Measurements from ENCODE around the gene LRRC26.

The LRRC26 gene

DNA sequence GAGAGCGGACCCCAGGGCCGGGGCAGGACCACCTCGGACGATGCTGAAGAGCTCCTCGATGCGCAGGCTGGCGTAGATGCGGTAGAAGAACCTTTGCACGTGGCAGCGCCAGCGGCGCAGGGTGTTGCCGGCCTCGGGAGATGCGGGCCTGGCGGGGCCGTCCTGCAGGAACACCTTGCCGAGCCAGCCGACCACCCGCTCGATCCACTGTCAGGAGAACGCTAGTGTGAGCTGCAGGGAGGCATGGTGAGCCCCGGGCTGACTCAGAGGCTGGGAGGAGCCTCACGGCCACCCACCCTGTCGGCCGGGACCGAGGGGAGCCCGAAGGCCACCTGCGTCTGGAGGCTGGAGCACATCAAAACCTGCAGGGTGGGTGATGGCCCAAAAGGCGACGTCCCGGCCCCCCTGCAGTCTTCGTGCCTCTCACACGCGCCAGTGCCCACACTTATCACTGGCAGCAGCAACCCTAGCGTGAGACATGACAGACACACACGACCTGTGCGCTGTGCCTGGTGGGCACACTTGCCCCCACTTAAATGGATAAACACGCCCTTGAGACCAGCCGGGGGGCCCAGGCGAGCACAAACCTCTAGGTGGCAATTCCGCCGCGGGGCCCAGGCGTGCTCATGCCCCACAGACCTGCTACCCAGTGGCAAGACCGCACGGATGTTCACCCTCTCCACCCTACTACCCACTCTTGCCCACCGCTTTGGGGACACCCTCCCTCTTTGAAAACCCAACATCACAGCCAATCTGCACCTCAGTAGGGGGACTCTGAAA is 15.2 kb upstream of the LRRC26 start:
- in situ Hi-C loops (cut with MboI; ENCODE audit: low sequenced_read_pairs) = no loop called here

DNA sequence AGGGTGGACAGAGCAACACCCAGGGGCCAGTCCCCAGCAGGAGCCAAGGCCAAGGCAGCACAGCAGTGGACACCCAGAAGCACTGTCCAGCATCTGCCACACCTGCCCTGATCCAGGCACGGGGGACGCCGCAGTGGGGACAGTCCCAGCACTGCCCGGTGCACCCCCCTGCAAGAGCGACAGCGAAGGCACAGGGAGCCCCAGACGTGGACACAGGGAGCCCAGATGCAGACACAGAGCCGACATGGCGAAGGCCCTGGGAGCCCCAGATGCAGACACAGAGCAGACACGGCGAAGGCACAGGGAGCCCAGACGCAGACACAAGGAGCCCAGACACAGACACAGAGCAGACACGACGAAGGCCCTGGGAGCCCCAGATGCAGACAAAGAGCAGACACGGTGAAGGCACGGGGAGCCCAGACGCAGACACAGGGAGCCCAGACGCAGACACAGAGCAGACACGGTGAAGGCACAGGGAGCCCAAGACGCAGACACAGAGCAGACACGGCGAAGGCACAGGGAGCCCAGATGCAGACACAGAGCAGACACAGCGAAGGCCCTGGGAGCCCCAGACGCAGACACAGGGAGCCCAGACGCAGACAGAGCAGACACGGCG is 14.2 kb upstream of the LRRC26 start:
- in situ Hi-C loops (cut with MboI; ENCODE audit: low sequenced_read_pairs) = no loop called here

DNA sequence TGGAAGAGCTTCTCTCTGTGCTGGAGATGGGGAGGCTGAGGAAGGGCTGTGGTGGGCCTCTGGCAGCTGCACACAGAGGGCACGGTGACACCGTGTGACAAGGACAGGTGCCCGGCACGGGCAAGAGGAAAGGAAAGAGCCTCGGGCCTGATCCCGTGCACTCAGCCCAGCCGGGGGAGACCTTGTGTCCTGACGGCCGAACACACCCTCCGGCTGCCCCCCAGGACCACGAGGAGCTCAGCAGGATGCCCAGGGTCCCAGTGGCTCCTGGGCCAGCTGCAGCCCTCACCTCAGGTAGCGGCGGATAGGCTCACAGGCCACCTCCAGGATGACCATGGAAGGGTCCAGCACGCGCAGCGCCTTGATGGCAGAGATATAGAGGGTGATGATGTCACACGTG is 13.0 kb upstream of the LRRC26 start:
- in situ Hi-C loops (cut with MboI; ENCODE audit: low sequenced_read_pairs) = no loop called here

DNA sequence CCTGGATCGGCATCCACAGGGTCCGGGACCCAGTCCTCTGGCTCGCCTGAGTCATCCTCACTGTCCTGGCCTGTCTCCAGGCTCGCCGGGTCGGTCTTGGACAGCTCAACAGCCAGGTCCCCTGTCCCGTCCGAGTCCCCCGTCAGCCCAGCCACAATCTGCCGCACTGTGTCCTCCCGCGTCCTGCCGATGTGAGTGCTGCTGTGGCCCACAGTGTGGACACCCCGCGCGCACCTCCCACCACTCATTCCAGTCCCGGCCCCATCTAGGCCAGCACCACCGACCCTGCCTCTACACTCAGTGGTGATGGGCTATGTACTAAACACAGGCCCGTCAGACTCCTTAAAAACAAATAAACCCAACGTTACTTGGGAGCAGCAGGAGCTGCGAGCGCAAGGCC is 11.8 kb upstream of the LRRC26 start:
- in situ Hi-C loops (cut with MboI; ENCODE audit: low sequenced_read_pairs) = no loop called here

DNA sequence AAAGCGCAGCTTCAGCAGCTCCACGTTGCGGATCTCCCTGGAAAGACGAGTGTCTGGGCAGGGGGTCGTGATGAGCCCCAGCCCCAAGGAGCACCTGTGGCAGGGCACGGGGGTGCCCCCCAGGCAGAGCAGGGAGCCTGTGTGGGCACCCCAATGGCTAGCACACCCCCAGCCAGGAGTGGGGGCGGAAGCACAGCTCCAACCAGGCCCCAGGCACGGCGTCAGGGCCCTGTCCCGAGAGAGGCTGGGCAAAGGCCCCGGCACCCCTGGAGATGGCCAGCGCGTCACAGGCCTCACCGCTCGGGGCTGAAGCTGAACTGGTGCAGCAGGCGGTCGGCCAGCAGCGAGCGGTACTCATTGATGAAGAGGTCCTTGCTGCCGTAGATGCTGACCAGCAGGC is 10.6 kb upstream of the LRRC26 start:
- in situ Hi-C loops (cut with MboI; ENCODE audit: low sequenced_read_pairs) = no loop called here

DNA sequence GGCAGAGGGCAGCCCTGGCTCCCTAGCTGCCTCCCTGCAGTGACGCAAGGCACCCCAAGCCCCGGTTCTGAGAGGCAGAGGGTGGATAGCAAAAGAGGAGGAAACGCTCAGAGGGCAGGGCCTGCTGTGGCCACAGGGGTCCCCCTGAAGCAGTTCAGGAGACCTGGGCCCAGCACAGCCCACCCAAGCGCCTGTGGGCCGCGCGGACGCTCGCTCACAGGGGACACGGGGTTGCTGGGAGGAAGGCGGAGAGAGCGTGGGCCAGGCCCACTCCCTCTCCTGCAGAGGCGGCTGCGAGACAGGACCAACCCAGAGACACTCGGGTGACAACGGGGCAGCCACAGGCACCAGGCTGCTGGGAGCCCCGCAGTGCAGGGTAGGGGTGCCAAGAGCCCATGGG is 9.9 kb upstream of the LRRC26 start:
- in situ Hi-C loops (cut with MboI; ENCODE audit: low sequenced_read_pairs) = no loop called here

DNA sequence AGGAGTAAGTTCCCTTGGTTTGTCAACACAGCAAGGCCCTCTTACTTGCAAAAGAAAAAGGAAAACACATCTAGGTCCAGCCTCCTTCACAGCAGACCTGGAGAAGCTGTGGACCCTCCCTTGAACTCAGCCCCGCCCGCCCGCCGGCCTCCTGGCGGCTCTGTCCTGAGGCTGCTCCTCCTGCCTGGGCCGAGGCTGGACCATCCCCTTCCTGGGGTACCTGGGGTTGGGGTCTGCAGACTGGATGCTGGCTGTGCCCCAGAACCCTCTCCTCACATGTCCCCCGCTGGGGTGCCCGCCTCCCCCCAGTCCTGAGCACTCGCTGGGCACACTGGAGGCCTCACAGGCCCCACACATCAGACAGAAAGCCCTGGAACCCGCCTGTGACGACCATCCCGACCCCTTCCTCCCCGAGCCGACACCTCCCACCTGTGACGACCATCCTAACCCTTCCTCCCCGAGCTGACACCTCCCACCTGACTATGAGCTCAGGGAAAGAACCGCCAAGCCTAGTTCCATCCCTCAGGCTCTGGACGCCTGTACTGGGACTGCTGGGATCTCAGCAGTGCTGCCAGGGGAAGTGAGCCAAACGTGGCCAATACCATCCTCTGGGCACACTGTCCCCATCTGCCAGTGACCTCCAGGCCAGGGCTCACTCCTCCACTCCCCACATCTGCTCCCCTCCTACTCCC is 9.2 kb upstream of the LRRC26 start:
- in situ Hi-C loops (cut with MboI; ENCODE audit: low sequenced_read_pairs) = no loop called here

DNA sequence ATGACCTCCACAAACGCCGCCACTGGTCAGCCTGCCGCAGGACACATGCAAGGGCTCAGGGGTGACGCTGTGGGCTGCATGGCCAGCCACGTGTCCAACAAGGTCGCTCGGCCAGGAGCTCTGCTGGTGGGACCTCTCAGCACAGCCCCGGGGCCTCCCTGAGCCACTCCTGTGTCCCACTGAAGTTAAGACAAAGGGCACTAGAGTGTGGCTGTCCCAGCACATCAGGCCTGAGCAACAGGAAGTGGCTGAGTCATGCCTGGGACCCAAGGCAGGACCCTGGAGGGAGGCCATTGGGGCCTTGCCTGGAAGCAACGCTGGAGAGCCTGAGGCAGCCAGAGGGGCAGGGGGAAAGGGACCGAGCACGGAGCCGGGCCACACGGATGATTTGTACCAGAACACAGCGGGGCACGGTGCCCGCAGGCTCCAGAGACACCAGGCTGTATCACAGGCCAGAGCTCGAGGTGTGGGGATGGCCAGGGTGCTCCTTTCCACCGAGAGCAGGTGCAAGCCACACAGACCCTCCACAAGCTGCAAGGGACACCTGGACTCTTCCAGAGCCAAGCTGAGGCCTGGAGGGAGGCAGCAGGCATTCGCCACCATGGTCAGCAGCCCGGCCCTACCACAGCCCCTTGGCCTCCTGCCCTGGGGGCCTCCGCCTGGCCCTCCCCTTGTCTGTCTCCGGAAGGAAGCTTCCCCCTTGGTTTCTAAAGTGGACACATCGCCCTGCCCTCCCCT is 8.5 kb upstream of the LRRC26 start:
- in situ Hi-C loops (cut with MboI; ENCODE audit: low sequenced_read_pairs) = no loop called here

DNA sequence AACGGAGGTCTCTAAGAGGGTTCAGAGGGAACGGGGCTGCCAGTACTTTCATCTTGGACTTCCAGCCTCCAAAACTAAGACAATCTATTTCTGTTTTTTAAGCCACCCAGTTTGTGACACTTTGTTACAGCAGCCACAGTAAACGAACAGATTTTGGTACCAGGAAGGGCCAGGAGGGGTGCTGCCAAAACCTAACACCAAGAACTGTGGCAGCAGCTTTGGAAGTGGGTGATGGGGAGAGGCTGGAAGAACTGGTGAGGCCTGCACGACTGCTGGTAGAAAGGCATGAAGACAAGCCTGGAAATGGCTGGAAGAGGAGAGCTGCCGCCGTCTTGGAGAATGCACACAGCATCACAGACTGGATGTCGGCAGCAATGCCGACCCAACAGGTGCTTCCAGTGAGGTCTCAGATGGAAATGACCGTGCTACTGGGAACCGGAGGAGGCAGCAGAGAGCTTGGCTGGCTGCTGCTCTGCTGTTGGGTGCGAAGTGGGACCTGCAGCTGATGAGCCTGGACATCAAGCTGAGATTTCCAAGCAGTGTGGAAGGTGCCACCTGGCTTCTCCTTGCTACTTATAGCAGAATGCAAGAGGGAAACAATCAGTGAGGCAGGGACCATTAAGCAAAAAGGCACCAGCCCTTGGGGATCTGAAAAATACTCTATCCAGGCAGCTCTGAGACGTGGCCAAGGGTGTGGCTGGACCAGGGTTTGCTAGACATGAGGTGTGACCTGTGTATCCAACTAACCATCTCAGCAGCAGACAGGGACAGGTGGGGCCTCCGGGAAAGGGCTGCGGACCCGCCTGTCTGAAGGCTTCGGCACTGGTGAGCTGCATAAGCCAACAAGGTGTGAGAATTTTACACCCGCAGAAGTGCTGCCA is 6.7 kb upstream of the LRRC26 start:
- in situ Hi-C loops (cut with MboI; ENCODE audit: low sequenced_read_pairs) = no loop called here

DNA sequence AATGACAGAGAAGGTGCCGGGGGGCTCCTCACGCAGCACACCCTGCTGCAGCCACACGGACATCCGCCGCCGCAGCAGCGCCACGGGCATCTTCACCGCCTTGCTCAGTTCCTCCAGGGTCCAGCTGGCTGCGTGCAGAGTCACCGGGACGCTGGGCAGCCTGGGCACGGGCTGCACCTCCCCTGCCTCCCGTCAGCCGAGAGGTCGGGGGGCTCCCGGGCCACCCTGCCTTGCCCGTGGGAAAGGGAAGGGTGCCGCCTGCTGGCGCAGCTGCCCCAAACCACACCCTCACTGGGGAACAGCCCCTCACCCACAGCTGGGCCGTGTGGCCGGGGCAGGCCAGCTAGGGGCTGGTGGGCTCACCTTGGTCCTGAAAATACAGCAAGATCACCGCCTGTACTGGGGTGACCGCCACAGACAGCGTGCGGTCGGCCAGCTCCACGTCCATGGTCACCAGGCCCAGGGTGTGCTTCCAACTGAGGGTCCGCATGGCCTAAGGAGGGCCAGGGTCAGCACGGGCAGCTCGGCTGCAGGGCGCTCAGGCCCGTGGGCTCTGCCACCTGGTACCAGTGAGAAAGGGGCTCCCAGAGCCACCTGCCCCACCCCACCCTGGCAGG is 5.6 kb upstream of the LRRC26 start:
- in situ Hi-C loops (cut with MboI; ENCODE audit: low sequenced_read_pairs) = no loop called here

DNA sequence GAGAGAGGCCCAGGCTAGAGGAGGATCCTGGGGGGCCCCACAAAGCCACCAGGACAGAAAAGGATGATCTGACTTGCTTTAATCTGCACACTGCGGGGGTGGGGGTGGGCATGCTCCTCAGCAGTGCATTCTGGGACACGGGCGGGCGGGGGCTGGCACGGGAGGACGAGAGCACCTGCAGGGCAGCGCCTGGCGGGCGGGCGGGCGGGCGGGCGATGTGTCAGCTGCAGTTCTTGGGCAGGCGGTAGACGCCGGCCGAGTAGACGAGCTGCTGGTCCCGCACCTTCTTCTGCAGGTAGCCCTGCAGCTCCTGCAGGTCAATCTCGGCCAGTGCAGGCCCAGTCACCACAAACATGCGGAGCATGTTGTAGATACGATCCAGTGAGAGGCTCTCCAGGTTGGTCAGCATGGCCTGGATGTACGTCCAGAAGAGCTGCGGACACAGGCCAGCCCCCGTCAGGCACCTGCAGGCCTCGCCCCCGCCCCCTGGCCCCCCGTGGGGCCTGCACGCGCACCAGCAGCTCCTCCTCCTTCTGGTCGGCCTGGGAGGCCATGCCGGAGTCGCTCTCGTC is 5.0 kb upstream of the LRRC26 start:
- in situ Hi-C loops (cut with MboI; ENCODE audit: low sequenced_read_pairs) = no loop called here

DNA sequence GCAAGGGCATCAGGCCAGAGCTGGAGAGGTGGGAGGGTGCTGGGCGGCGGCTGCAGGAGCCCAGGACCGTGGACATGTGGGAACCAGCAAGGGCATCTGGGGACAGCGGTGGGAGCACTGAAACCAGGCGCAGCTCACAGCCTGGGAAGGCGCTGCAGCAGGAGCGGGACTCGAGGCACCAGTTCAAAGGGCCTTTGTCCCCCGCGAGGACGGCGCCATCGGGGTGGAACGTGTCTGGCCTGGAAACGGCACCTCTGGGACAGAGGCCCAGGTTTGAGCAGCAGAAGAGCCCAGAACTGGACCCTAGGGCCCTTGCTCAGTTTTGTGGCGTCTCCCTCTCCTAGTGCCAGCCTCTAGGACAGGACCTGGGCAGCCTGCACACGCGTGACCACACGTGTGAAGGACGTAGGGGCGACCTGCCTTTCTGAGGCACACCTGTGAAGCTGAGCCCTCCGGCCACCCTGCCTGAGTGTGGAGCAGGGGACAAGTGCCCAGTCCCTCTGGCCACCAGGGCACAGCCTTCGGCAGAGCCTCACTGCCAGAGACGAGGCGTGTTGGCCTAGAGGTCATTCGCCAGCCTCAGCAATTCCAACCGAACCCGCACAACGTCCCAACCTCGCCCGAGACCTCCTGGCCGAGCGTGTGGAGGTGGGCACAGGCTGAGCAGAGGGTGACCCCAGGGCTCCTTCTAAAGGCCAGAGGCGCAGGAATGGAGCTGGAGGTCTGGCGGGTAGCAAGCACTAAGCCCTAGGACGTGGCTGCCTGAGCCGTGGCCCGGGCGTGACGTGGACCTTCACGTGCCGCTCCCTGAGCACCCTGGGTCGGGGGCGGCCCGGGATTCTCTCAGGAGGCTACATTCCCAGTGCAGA is 4.2 kb upstream of the LRRC26 start:
- in situ Hi-C loops (cut with MboI; ENCODE audit: low sequenced_read_pairs) = no loop called here

DNA sequence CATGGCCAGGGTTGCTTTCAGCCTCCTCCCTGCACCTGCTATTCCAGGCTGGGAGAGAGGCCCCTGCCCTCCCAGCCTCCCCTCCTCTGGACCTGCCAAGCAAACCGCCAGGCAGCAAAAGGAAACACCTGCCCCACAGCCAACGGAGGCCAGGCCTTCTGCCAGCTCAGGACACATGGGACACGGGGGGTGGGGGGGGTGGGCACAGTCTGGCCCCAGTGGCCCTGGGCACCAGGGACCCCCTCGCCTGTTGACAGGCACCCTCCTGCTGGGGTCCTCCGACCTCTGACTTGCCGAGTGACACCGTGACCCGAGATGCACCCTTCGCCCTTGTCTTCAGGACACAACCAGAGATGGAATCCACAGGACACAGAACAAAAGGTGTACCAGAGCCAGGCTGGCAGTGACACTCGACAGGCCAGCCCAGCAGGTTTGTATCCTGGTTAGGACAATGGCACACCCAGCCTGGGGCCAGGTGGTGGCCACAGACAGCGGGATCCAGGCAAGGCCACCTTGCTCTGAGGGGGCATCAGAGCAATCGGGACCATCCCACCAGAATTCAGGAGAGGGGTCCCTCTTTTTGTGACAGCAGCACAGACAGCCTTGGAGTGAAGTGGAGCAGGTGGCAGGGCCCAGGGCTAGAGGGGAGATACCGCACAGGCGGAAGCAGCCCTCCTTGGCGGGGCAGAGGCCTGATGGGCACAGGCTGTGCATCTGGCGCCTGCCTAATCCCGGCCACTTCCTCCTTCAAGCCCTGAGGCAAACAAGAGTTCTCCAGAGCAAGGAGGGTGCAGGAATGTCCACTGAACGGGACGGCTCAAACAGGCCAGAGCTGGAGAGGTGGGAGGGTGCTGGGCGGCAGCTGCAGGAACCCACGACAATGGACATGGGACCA is 3.3 kb upstream of the LRRC26 start:
- in situ Hi-C loops (cut with MboI; ENCODE audit: low sequenced_read_pairs) = no loop called here

DNA sequence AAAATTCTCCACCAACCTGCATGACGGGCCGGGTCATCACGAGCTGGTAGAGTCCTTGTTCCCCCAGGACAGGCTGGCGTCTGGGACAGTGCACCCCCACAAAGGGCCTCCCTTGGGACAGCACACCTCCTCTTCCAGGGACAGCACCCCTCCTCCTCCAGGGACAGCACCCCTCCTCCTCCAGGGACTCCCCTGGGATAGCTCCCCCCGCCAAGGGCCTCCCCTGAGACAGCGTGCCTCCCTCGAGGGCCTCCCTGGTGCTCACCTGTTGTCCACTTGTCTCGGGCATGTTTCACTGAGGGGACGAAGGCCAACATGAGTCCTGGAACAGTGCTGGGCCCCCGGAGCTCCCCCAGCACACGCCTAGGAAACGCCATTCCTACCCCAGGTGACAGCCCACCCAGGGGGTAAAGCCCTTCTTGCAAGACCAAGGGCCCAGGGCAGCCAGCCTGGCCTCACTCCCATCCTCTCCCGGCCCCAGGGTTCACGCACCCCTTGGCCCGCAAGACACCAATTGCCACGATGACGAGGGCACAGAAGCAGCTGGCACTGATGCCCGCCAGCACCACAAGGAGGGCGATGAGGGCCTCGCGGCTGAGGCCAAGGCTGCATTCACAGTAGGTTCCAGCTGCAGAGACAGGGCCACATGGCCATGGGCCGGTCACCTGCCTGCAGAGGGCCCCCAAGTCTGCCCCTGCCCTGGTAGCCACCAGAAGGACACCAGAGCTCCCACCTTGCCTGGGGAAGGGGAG is 1.5 kb upstream of the LRRC26 start:
- in situ Hi-C loops (cut with MboI; ENCODE audit: low sequenced_read_pairs) = no loop called here

DNA sequence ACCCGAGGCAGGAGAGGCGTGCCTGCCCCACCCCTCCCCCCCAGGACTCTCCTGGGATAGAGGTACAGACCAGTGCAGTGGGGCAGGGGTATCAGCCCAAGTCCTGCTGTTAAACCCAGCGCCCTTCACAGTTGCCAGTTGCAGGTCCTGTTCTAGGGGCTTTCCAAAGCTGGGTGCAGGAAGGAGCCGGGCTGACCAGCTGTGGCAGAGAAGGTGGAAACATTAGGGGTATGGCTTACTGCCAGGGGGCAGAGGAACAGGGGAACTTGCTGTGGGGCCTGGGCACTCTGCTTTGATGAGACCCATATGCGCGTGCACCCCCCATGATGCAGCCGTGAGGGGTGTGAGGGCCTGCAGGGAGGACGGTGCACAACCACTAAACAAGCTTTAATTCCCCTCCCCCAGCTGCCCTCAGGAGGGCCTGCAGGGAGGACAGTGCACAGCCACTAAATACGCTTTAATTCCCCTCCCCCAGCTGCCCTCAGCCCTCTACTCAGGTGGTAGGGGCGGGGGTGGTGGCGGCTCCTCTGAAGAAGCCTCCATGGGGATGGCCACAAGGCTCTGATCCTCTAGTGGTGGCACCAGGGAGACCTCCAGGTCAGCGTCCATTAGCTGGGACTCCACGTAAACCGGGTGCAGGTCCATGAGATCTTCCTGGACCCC is 766 bp upstream of the LRRC26 start:
- in situ Hi-C loops (cut with MboI; ENCODE audit: low sequenced_read_pairs) = no loop called here
